ENCODE results near the gene RPUSD1.

- TF ChIP-seq GATA3 (IDR thresholded peaks at IDR 0.05; ENCODE audit: low read depth, low read length) (no peak), GATA2 (IDR thresholded peaks at IDR 0.05; ENCODE audit: low read depth, low read length) (no peak)
Observed at GRCh38 chr16:752007-752312, 36.2 kb downstream of the RPUSD1 start.
